K562 (cell line): ENCODE results near the gene ESRRG.
"Not testable (repeated sequence)": the region's sequence is repeated elsewhere in the genome, so short reads cannot be mapped to it uniquely, and the experiment has no call there.

Experiments used
- EP300 ChIP-seq: IDR thresholded peaks from 2 replicates; pipeline ENCODE4 v1.6.1; 2012; ENCODE audit warnings: low read length, improper control_type of control experiment
- TAF1 ChIP-seq: IDR thresholded peaks from 2 replicates; pipeline ENCODE4 v1.6.1; 2011; ENCODE audit warnings: mild to moderate bottlenecking, low read length, moderate library complexity; ENCODE audit not compliant: insufficient read depth, control insufficient read depth, severe bottlenecking; ENCODE audit errors: extremely low read depth
- TF ChIP-seq, protein P1 (sequence below), 3 experiments: IDR thresholded peaks in 2 of 3; conservative IDR thresholded peaks in 1 of 3; 2 replicates each; pipeline ENCODE4 v1.5.1; 2011 to 2012; ENCODE audit warnings: low read length in 3 of 3, mild to moderate bottlenecking in 3 of 3, control low read depth in 2 of 3, improper control_type of control experiment in 1 of 3, inconsistent platforms in 1 of 3, low read depth in 1 of 3, mixed read lengths in 1 of 3, moderate library complexity in 1 of 3; ENCODE audit not compliant: insufficient read depth in 2 of 3

DNA sequence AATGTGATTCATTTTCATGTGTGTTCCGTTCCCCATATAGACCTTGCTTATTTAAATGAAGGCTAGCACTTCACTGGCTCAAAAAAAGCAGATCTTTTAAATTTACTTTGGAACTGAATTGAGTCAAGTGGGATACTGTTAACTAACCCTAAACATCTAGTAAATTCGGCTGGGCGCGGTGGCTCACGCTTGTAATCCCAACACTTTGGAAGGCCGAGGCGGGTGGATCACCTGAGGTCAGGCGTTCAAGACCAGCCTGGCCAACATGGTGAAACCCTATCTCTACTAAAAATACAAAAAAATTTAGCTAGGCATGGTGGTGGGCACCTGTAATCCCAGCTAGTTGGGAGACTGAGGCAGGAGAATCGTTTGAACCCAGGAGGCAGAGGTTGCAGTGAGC is 19.2 kb downstream of the ESRRG start:
- not testable (repeated sequence) for TF ChIP-seq TAF1, EP300
- TF ChIP-seq, protein P1, sequence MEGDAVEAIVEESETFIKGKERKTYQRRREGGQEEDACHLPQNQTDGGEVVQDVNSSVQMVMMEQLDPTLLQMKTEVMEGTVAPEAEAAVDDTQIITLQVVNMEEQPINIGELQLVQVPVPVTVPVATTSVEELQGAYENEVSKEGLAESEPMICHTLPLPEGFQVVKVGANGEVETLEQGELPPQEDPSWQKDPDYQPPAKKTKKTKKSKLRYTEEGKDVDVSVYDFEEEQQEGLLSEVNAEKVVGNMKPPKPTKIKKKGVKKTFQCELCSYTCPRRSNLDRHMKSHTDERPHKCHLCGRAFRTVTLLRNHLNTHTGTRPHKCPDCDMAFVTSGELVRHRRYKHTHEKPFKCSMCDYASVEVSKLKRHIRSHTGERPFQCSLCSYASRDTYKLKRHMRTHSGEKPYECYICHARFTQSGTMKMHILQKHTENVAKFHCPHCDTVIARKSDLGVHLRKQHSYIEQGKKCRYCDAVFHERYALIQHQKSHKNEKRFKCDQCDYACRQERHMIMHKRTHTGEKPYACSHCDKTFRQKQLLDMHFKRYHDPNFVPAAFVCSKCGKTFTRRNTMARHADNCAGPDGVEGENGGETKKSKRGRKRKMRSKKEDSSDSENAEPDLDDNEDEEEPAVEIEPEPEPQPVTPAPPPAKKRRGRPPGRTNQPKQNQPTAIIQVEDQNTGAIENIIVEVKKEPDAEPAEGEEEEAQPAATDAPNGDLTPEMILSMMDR (IDR thresholded peaks at IDR 0.05 in 2 of 3, conservative IDR thresholded peaks at IDR 0.05 in 1 of 3; ENCODE audit: insufficient read depth in 2 of 3, low read depth in 1 of 3, low read length in 3 of 3) = not testable (repeated sequence)
